H1 (cell line): ENCODE data around the gene TSEN34. TPM values are rescaled to one million over a fixed set of nuclear protein-coding genes. Genes with fewer than 3 reads are reported as not detected.

ENCODE experiments used
- ASH2L ChIP-seq: fragments of 200-600, 300-600 bp; sonication (generic); IDR thresholded peaks from one replicate; pipeline ENCODE4 v1.7.1; 2017; ENCODE audit warnings: low read length
- CREB1 ChIP-seq: IDR thresholded peaks from 2 replicates; pipeline ENCODE4 v1.6.1; 2012; ENCODE audit warnings: inconsistent platforms
- NRF1 ChIP-seq: IDR thresholded peaks from 2 replicates; pipeline ENCODE4 v1.6.1; 2011; ENCODE audit warnings: mild to moderate bottlenecking, low read depth, low read length, improper control_type of control experiment
- SIN3A ChIP-seq, 2 experiments: IDR thresholded peaks in 1 of 2; conservative IDR thresholded peaks in 1 of 2; 2 replicates each; pipeline ENCODE4 v1.6.1; 2011 to 2012; ENCODE audit warnings: low read length in 2 of 2, improper control_type of control experiment in 1 of 2, low read depth in 1 of 2, mild to moderate bottlenecking in 1 of 2
- SP1 ChIP-seq: IDR thresholded peaks from 2 replicates; pipeline ENCODE4 v1.6.1; 2011; ENCODE audit warnings: low read depth, low read length
- SP4 ChIP-seq: IDR thresholded peaks from 2 replicates; pipeline ENCODE4 v1.6.1; 2012; ENCODE audit warnings: low read length, inconsistent platforms
- TBP ChIP-seq: IDR thresholded peaks from 2 replicates; pipeline ENCODE4 v1.6.1; 2011; ENCODE audit warnings: low read depth, low read length, improper control_type of control experiment
- polyA plus RNA-seq, 7 experiments: library from polyadenylated mRNA; depleted of rRNA in 3 of 7; stranded (reverse) in 5 of 7; unstranded in 2 of 7; fragments of >200 nt in 5 of 7; fragments of 200-250 nt in 2 of 7; gene quantifications; 1 replicate in 5 of 7; 2 replicates in 1 of 7; 4 replicates in 1 of 7; pipeline versions ENCODE4 v1.2.1 to v1.2.3, GENCODE V29; 2011 to 2013; ENCODE audit warnings: missing spikeins in 2 of 7, mixed read lengths in 2 of 7
- total RNA-seq: library from RNA; stranded (reverse); fragmentation: NEBNext Ultra II Directional; extraction: Animal tissue kit (Norgen Biotek cat#: 25700); gene quantifications from 2 replicates; pipeline ENCODE4 v1.2.1, GENCODE V29; 2021
- TF ChIP-seq, protein P1 (sequence below): IDR thresholded peaks from 2 replicates; pipeline ENCODE4 v1.6.1; 2012; ENCODE audit warnings: low read length, inconsistent platforms
- TF ChIP-seq, protein P2 (sequence below): IDR thresholded peaks from 2 replicates; pipeline ENCODE4 v1.6.1; 2012; ENCODE audit warnings: inconsistent platforms

The TSEN34 gene
- total and polyA plus RNA-seq, 2 of the 8 experiments (the other 6 are each of a cell fraction or from before 2014, with no cell fraction given) = 22.5 to 52.3 TPM

DNA sequence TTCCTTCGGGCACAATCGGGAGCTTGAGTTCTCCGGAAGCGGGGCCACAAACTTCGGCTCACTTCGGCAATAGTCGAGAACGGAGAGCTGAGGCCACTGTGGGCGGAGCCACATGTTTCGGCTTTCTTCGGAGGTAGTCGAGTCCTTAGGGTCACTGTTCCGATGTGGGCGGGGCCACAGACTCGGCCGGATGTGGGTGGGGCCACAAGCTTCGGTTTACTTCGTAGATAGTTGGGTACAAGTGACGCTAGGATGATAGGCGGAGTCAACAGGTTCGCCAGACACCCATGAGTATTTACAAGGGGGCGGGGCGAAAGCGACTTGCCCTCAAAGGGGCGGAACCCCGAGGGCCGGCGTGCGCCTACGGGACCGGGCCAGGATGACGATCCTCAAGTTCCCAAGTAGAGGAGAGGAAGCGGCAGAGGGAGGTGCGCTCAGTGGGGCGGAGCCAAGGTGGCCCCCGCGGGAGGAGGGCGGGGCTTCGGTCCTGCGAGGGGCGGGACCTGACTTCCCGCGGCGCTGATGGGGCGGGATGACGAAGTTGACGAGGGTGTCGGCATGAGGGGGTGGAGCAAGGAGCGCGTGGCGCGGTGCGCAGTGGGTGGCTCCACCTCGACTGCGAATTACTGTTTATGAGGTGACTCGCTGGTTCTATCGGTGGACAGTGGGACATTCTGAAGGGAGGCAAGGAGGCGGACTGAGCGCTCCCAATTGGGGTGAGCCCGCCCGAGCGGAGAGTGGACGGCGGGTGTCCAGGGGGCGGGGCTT lies 1.2 kb upstream of the TSEN34 start (continued):
- TF ChIP-seq, protein P1, sequence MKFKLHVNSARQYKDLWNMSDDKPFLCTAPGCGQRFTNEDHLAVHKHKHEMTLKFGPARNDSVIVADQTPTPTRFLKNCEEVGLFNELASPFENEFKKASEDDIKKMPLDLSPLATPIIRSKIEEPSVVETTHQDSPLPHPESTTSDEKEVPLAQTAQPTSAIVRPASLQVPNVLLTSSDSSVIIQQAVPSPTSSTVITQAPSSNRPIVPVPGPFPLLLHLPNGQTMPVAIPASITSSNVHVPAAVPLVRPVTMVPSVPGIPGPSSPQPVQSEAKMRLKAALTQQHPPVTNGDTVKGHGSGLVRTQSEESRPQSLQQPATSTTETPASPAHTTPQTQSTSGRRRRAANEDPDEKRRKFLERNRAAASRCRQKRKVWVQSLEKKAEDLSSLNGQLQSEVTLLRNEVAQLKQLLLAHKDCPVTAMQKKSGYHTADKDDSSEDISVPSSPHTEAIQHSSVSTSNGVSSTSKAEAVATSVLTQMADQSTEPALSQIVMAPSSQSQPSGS = 0 out of 2 replicates have a peak, but pooled peaks have one; percentile 38
- peak in 1 of 2 experiments; percentile 41; a peak in 1 of 4 replicates for TF ChIP-seq SIN3A (conservative IDR thresholded peaks at IDR 0.05 in 1 of 2, IDR thresholded peaks at IDR 0.05 in 1 of 2; ENCODE audit: low read depth in 1 of 2, low read length in 2 of 2)
- peak; percentile 16; the same call in 1 of the 2 replicates for TF ChIP-seq NRF1
- peak; percentile 94 for TF ChIP-seq SP4
- peak; percentile 85 for TF ChIP-seq CREB1
- TF ChIP-seq ASH2L = peak; percentile 38
- peak; percentile 5; the same call in 1 of the 2 replicates for TF ChIP-seq TBP
- TF ChIP-seq, protein P2, sequence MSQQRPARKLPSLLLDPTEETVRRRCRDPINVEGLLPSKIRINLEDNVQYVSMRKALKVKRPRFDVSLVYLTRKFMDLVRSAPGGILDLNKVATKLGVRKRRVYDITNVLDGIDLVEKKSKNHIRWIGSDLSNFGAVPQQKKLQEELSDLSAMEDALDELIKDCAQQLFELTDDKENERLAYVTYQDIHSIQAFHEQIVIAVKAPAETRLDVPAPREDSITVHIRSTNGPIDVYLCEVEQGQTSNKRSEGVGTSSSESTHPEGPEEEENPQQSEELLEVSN = peak; percentile 65
- TF ChIP-seq SP1 = peak; percentile 23; the same call in 1 of the 2 replicates
